Measurements from ENCODE around the gene SCTR.

SCTR gene

GRCh38 chr2:119486886-119487285 lies 37.4 kb downstream of the SCTR start:
- no peak for DNase-seq

- no peak for DNase-seq
These were observed 38.0 kb downstream of the SCTR start for GRCh38 chr2:119486196-119486827.

- DNase-seq, result no peak
These were observed 38.8 kb downstream of the SCTR start for GRCh38 chr2:119485336-119486110.

- DNase-seq, result no peak
These were observed 39.4 kb downstream of the SCTR start for GRCh38 chr2:119484834-119485233.

GRCh38 chr2:119483896-119484718 lies 40.2 kb downstream of the SCTR start:
- DNase-seq, result no peak

GRCh38 chr2:119483395-119483753 lies 40.9 kb downstream of the SCTR start:
- DNase-seq, result no peak

GRCh38 chr2:119482481-119483394 lies 41.5 kb downstream of the SCTR start:
- DNase-seq, result no peak

- DNase-seq, result no peak
These were observed 42.5 kb downstream of the SCTR start for GRCh38 chr2:119481501-119482455.

- DNase-seq, result no peak
These were observed 43.6 kb downstream of the SCTR start for GRCh38 chr2:119480718-119481142.

- no peak for DNase-seq
These were observed 44.1 kb downstream of the SCTR start for GRCh38 chr2:119480184-119480583.

GRCh38 chr2:119478978-119479295 lies 45.3 kb downstream of the SCTR start:
- no peak for DNase-seq

GRCh38 chr2:119478188-119478977 lies 45.9 kb downstream of the SCTR start:
- DNase-seq, result no peak

GRCh38 chr2:119477113-119477505 lies 47.2 kb downstream of the SCTR start:
- DNase-seq, result no peak

- peak; percentile 18 for DNase-seq
These were observed 47.8 kb downstream of the SCTR start for GRCh38 chr2:119476301-119477112.

- no peak for DNase-seq
These were observed 48.4 kb downstream of the SCTR start for GRCh38 chr2:119475857-119476244.

GRCh38 chr2:119475225-119475856 lies 48.9 kb downstream of the SCTR start:
- DNase-seq, result no peak

- no peak for DNase-seq
These were observed 49.7 kb downstream of the SCTR start for GRCh38 chr2:119474371-119475224.

- DNase-seq, result no peak
These were observed 50.5 kb downstream of the SCTR start for GRCh38 chr2:119473621-119474370.

Data from CD4-positive, alpha-beta T cell treated with Interleukin-4 for 4 hours (primary cell).